GM21526 (cell line): ENCODE measurements around the gene GALNT5.
"Not testable (repeated sequence)": the region's sequence is repeated elsewhere in the genome, so short reads cannot be mapped to it uniquely, and the experiment has no call there.

ENCODE experiments used
- ATAC-seq: cut with Tn5 transposase; IDR thresholded peaks from one replicate; pipeline ENCODE4 v1.9.1; 2021; ENCODE audit warnings: moderate library complexity; ENCODE audit not compliant: unreplicated experiment, low FRiP score

The GALNT5 gene, protein sequence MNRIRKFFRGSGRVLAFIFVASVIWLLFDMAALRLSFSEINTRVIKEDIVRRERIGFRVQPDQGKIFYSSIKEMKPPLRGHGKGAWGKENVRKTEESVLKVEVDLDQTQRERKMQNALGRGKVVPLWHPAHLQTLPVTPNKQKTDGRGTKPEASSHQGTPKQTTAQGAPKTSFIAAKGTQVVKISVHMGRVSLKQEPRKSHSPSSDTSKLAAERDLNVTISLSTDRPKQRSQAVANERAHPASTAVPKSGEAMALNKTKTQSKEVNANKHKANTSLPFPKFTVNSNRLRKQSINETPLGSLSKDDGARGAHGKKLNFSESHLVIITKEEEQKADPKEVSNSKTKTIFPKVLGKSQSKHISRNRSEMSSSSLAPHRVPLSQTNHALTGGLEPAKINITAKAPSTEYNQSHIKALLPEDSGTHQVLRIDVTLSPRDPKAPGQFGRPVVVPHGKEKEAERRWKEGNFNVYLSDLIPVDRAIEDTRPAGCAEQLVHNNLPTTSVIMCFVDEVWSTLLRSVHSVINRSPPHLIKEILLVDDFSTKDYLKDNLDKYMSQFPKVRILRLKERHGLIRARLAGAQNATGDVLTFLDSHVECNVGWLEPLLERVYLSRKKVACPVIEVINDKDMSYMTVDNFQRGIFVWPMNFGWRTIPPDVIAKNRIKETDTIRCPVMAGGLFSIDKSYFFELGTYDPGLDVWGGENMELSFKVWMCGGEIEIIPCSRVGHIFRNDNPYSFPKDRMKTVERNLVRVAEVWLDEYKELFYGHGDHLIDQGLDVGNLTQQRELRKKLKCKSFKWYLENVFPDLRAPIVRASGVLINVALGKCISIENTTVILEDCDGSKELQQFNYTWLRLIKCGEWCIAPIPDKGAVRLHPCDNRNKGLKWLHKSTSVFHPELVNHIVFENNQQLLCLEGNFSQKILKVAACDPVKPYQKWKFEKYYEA

DNA sequence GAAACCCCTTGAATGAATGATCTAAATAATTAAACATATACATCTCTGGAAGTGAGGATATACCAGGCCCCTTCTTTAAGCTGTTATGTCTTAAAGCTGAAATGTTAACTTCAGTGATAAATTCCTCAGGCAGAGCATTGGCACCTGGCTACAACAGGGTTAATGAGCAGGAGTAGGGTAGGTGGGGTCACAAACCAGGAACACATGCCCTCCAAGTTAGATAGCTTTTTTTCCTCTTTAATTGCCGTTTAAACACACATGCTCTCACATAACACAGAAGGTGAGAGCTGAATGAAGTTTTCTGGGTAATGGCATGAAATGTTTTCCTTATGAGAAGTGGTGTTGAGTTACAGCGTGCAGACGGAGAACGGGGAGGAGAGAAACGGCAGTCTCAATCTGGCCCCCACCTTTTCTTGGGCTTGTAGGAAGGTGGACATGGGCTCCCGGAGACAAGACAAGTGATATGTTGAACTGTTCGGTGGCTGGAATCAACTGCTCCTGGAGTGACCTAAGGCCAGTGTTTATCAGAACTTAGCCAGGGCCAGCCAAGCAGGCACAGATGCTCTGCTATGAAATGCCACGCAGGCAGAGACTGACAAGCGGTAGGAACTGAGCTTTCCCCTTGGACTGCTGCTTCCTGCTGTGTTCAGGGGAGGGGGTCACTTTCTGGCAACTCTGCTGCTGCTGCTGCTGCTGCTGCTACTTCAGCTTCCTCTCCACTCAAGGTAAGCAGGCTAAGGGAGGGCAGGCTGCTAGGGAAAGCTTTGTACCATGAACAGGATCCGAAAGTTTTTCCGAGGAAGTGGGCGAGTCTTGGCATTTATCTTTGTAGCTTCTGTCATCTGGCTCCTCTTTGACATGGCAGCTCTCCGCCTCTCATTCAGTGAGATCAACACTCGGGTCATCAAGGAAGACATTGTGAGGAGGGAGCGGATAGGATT is at the start of gene GALNT5:
GALNT5 (plus strand) TSS at position 394 of the 941 bp plus-strand sequence; CDS start at position 772, 378 bp downstream.
- no peak for ATAC-seq

DNA sequence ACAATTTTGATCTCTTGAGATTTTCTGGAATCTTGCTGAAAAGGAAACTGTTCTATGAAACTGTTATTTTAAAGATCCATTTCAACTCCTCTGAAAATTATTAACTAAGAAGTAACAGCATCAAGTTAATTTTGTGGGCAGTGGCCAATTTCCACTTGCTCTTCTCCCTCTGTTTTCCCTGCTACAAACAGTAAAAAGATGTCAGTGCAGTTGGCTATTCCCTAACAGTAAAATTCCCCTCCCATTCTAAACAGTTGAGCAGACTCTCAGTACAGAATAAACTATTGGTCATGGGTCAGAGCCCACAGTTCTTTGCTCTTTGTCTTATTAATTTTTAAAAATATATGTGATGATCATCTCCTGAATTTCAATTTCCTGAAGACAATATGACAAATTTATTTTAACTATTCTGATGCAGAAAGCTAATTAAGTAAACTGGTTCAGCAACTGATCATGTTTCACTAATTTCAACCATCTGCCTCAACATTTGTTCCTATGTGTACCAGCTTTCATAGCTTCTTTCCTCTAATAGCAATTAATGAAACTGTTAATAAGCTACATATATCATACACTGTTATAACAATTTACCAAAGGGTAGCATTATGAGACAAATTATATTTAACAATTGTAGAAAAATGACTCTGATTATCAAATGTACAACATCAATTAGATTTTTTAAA is 41.1 kb upstream of the GALNT5 start:
- ATAC-seq = no peak

DNA sequence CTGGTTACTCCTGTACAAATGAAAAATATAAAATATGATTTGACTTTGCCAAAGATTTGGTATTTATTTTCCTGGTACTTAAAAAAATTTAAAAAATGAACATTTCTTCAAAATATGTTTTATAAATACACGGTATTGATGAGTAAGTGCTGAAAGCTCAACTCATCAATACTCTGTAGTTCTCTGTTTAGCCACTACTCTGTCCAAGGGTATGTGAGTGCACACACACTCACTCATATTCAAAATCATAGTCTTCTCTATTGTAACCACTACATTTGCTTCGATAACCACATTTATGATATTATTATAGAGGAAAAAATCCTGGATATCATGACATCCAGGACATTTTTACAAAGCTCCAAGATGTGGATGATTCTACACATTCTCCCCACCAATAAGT is 40.1 kb upstream of the GALNT5 start:
- no peak for ATAC-seq

DNA sequence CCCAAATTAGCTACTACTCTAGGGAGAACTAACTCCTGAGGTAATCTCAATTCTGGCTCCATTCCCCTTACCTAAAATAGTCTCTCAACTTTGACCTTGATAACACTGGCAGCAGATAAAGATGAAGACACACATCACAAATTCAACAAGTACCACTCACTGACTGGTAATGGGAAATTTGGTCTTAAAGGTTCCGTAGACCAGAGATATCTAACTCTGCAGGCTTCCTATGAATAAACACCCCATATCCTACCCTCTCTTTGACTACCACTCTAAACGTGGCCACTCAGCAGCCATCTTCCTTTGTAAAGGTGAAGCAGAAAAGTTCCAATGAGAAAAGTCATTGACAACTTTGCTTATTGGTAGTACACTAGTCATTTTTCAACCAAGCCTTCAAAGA is 38.6 kb upstream of the GALNT5 start:
- ATAC-seq = no peak

DNA sequence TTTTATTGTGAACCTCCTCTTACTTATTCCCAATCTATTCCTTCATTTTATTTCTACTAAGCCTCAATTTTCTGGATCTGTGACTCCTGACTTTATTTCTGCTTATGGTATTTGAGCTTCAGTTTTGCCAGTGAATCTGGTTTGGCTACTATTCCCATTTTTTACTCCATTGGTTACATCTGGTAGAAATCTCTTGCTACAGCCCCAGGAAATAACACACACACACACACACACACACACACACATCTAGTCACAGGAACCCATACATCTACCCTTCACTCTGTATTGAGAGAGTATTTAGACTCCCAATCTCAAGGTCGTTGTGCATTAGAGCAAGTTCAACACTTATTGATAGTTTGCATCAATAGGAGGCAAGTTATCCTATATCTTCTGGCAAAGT is 37.0 kb upstream of the GALNT5 start:
- no peak for ATAC-seq

DNA sequence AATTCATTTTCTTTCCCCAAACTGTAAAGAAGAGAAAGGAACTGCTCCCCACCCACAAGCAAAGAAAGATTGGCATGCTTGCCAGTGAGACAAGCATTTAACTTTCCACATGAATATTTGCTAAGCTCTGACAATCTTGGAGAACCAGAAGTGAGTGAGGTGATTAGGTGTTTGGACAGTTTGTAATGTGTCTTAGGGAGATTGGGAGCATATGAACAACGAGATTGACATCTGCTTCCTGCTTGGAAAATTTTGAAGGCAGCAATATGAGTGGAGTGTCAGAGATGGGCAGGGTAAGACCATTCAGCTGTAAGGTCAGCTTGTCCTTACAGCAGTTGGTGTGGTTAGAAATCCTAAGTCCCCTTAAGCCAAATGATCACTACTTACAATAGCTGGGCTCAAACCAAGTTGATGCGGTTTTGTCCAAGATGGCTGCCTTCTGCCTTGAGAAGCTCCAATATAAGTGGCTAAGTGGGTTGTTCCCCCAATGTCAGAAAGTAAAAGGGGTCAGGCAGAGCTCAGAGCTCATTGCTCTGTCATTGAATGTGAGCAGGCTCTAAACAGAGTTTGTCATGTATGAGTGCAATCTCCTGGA is 36.0 kb upstream of the GALNT5 start:
- ATAC-seq = no peak

DNA sequence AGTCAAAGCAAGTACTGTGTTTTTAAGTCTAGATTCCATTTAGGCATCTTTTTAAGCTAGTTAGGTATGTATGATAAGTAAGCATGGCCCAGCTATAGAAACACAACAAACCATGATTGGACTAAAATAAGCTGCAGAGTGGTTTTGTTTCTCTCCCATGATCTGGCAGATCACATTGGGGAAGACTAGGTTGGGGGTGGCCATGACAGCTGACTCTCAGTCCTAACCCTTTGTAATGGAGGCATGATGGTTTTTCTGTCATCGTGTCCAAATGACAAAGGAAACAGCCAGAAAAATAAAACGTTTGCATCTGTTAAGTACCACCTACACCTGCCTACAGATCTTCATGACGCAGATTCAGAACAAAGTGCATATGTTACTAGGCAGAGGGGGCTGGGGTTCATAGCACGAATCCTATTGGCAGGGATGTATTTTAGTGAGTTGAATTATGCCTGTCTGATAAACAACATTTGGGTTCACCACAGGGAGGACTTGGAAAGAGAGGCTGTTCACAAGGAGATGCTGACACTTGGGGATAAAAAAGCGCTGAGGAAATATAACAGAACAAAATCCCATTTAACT is 33.8 kb upstream of the GALNT5 start:
- no peak for ATAC-seq

DNA sequence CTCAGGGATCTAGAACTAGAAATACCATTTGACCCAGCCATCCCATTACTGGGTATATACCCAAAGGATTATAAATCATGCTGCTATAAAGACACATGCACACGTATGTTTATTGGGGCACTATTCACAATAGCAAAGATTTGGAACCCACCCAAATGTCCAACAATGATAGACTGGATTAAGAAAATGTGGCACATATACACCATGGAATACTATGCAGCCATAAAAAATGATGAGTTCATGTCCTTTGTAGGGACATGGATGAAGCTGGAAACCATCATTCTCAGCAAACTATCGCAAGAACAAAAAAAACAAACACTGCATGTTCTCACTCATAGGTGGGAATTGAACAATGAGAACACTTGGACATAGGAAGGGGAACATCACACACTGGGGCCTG is 33.1 kb upstream of the GALNT5 start:
- not testable (repeated sequence) for ATAC-seq

DNA sequence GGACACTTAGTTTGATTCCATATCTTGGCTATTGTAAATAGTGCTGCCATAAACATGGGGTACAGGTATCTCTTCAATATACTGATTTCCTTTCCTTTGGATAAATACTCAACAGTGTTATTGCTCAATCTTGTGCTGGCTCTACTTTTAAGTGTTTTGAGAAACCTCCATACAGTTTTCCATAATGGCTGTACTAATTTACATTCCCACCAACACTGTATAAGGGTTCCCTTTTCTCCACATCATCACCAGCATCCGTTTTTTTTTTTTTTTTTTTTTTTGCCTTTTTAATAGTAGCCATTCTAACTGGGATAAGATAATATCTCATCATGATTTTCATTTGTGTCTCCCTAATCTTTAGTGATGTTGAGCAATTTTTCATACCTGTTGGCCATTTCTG is 29.9 kb upstream of the GALNT5 start:
- ATAC-seq = no peak

DNA sequence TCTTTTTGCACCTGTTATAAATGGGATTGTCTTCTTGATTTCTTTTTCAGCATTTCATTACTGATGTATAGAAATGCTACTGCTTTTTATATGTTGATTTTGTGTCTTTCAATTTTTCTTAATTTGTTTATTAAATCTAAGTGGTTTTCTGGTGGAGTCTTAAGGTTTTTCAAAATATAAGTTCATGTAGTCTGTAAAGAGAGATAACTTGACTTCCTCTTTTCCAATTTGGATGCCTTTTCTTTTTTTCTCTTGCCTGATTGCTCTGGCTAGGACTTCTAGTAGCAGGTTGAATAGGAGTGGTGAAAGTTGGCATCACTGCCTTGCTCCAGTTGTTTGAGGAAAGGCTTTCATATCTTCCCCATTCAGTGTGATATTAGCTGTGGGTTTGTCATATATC is 28.6 kb upstream of the GALNT5 start:
- ATAC-seq = no peak

DNA sequence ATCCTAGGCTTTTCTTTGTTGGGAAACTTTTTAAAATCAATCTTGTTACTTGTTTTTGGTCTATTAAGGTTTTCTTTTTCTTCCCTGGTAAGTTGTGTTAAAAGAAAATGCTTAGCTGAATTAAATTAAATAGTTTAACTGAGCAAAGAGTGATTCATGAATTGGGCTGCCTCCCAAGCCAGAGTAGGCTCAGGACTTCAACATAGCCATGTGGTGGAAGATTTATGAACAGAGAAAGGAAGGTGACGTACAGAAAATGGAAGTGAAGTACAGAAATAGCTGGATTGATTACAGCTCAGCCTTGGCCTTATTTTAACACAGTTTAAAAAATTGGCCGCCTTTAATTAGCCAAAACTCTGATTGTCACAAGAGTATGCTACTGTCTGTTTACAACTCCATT is 27.9 kb upstream of the GALNT5 start:
- ATAC-seq = no peak

DNA sequence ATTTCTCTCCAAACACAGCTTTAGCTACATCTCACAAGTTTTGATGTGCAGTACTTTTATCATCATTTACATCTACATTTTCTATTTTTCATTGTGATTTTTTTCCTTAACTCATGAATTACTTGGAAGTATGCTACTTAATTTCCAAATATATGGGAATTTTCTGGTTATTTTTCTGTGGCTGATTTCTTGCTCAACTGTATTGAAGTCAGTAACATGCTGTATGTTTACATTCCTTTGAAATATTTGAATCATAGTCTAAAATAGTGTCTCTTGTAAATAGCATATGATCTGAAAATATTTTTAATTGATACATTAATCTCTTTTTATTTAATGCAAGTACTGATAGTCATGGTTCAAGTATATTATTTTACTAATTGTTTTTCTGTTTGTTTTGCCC is 26.0 kb upstream of the GALNT5 start:
- no peak for ATAC-seq

DNA sequence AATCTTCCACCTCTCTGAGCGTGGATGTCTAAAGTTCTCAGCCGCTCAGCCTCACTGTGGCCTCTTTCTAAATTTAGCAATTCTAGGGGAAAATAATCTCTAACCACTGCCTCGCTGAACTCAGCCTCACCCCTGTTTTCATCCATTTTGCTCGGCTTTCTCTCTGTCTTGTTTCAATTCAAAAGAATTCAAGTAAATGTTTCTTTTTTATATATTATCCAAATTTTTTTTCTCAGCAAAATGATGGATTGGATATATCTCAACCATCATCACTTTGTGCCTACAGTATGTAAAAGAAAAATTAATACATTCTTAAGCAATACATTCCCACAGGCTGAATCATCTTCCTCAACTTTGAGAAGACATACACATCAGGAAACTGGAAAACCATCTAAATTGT is 24.0 kb upstream of the GALNT5 start:
- no peak for ATAC-seq

DNA sequence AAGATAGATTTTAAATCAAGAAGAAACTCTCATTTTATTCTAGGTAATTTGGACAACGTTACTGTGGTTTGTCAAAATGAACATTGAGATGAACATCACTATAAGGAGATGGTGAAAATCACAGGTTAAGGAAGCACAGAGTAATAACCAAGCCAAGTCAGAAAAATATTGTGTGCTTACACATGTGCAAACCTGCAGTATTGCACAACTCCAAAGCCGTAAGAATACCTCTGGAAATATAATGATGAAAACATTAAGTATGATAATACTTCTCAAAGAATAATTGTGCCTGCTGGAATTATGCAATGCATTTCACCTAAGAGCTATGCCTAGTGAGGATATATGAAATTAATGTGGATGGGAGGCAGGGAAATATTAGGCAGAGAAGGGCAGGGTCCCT is 21.1 kb upstream of the GALNT5 start:
- ATAC-seq = no peak

DNA sequence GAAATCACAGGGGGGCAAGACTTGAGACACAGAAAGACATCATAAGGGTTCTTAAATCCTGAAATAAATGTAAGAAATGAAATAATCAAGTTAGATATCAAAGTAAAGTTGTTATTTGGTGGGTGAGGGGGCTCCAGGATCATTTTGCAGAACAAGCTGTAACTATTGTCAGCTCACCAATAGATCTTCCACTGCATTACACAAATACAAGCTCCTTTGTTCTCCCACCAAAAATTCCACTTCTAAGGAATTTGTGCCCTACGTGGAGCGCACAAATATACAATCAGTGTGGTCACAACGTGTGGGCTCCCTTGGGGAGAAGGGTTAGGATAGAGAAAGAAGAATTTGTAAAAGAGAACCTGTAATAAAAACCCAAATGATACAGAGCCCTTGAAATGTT is 19.2 kb upstream of the GALNT5 start:
- no peak for ATAC-seq

DNA sequence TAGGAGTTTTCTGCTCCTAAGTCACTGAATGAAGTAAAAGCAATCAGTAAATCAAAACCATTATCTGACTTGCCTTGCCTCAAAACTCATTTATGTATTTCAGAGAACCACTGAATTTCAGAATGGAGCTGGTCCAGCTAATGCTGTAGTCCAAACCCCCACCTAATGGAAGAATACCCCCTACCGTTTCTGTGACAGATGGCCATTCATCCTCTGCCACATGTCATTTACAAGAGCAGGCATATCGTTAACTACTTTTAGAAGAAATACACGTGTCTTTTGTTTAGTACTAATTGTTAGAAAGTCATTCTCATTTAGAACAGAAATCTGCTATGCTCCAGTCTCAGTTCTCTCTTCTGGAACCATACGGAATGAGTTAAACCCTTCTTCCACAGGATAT is 12.8 kb upstream of the GALNT5 start:
- no peak for ATAC-seq

DNA sequence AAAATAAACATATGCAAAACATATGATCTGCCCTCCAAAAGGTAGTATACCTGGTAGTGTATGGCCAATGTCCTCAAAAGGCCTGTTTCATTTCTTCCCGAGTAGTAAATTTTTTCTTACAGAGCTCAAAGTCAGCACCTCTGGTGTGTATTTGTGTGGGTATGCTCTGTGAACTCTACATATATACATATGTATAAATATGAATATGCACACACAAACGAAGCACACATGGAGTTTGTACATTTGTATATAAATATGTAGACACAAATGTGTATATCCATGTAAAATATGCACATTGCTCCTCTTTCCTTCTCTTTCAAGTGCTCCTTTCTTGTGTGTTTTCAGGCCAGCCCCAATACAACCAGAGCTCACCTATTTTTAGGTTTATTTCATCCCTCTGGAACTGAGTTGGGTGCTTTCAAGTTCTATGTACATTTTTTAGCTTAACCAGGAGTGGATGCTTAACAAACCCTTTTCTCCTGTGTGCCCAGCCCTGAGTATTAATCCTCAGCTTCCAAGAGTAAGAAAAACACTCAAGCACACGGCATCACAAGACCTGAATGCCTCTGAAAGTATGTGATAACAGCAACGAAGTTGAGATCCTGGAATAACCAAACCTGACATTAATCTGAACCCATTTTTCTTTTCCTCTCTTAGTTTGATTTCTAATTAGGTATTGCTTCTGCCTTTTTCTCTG is 12.2 kb upstream of the GALNT5 start:
- no peak for ATAC-seq

DNA sequence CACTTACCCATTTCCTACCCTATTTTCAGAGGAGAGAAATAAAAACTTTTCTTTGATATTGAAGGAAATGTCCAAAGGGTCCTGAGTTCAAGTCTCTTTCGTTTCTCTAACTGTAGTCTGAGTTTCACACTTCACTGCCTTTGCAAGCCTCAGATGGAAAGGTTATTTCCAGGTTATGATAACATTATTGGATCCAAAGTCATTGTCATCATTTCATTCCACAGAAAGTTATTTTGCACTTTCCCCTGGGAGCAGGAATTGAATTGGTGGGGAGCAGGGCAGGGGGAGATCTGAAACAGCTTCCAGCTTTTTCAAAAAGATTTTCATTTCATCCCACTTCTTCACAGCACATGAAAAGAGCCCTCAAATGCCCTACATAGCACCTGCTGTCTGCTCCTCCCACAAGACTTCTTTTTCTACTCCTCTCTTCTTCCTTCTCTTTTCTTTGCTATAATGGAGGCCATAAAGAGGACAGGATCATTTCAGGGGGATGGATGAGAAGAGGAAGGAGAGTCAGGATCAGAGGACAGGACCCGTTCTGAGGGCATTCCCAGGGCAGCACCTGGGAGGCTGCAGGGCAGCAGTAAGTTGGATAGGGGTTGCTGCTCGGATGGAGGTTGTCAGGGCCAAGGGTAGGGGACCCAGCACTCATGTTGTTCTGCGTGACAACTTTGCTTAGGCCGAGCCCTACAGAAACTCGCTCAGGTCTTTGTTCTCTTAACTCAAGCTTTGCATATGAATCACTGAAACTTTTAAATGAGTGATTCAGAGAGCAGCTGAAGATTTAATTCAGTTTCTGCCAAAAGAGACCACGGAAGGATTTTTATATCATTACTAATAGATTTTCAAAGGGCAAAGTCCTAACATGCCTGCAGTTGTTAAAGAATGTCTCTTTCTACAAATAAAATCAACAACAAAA is 11.4 kb upstream of the GALNT5 start:
- ATAC-seq = peak; percentile 100
